DOHH2 (cell line): ENCODE data around the gene PCBP3.

ENCODE experiments used
- H3F3A ChIP-seq: fragments of 200-600 bp; sonication (generic), shearing (Covaris generic); 2 replicates; pipeline ENCODE4 v1.6.0; 2016; ENCODE audit warnings: antibody characterized with exemption, mild to moderate bottlenecking; ENCODE audit not compliant: control insufficient read depth, insufficient read depth
- H3K27ac ChIP-seq: fragments of 200-600 bp; sonication (generic); 2 replicates; pipeline ENCODE4 v1.5.1; 2014; ENCODE audit warnings: low read depth, mild to moderate bottlenecking, low read length, moderate library complexity
- H3K27me3 ChIP-seq: fragments of 200-600 bp; sonication (generic); 2 replicates; pipeline ENCODE4 v1.6.1; 2014; ENCODE audit warnings: mild to moderate bottlenecking, low read length, mixed read lengths; ENCODE audit not compliant: control insufficient read depth
- H3K36me3 ChIP-seq: fragments of 200-600 bp; sonication (generic); 2 replicates; pipeline ENCODE4 v1.6.1; 2014; ENCODE audit warnings: mild to moderate bottlenecking, low read length, moderate library complexity, mixed read lengths; ENCODE audit not compliant: control insufficient read depth
- H3K4me1 ChIP-seq: fragments of 200-600 bp; sonication (generic); 2 replicates; pipeline ENCODE4 v1.6.1; 2014; ENCODE audit warnings: mild to moderate bottlenecking, low read length, mixed read lengths; ENCODE audit not compliant: control insufficient read depth
- H3K4me2 ChIP-seq: fragments of 200-600 bp; sonication (generic); 2 replicates; pipeline ENCODE4 v1.6.0; 2014; ENCODE audit warnings: mild to moderate bottlenecking, low read length, moderate library complexity
- H3K4me3 ChIP-seq: fragments of 200-600 bp; sonication (generic); 2 replicates; pipeline ENCODE4 v1.5.1; 2014; ENCODE audit warnings: mild to moderate bottlenecking, low read length, mixed read lengths
- H3K79me2 ChIP-seq: fragments of 200-600 bp; sonication (generic); 2 replicates; pipeline ENCODE4 v1.6.1; 2014; ENCODE audit warnings: mild to moderate bottlenecking, low read length, mixed read lengths; ENCODE audit not compliant: control insufficient read depth
- H3K9me2 ChIP-seq: fragments of 200-600 bp; sonication (generic); replicated peaks from 2 replicates; pipeline ENCODE4 v1.6.1; 2014; ENCODE audit warnings: mild to moderate bottlenecking, low read length, mixed read lengths; ENCODE audit not compliant: control insufficient read depth
- H3K9me3 ChIP-seq: fragments of 200-600 bp; sonication (generic); 2 replicates; pipeline ENCODE4 v1.6.1; 2014; ENCODE audit warnings: antibody characterized with exemption, low read length, mixed read lengths; ENCODE audit not compliant: control insufficient read depth, insufficient read depth
- H4K20me1 ChIP-seq: fragments of 200-600 bp; sonication (generic); 2 replicates; pipeline ENCODE4 v1.6.0; 2014; ENCODE audit warnings: low read depth, mild to moderate bottlenecking, antibody characterized with exemption, low read length, moderate library complexity; ENCODE audit not compliant: control insufficient read depth, insufficient read depth
- CTCF ChIP-seq: fragments of 200-600 bp; sonication (generic); IDR thresholded peaks from one replicate; pipeline ENCODE4 v1.5.1; 2014; ENCODE audit warnings: antibody characterized with exemption, mild to moderate bottlenecking, low read depth, low read length; ENCODE audit not compliant: poor library complexity, severe bottlenecking
- EZH2phosphoT487 ChIP-seq: fragments of 200-600 bp; sonication (generic); IDR thresholded peaks from 2 replicates; pipeline ENCODE4 v1.6.1; 2017; ENCODE audit warnings: borderline replicate concordance, mild to moderate bottlenecking, antibody characterized with exemption, low read length, moderate library complexity, mixed read lengths

PCBP3 gene

DNA sequence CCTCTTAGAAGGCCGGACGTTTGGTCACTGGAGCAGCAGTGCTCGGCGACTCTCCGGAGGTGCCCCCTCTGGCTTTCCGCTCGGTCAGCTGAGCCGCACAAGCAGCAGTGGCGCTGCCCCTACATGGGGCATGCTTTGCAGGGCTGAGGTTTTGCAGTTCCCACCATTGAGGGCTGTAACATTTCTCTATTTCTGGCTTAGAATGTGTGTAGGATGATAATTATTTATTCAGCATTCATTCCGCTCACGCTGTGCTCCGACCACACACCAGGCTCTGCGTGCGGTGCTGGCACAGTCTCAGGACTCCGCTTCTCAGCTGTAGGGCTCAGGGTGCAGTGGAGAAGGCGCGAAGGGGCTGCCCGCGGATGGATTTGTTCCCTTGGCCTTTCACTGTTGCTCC, 119.5 kb downstream of the PCBP3 start:
- no peaks in the 10 kb centered on the region for H3K36me3 ChIP-seq
- H3K27ac ChIP-seq: no peak overlapping the region
- no peaks in the 10 kb centered on the region for H3K27me3 ChIP-seq
- H3K9me2 ChIP-seq: no peaks in the 10 kb centered on the region
- H3K4me2 ChIP-seq: no peak overlapping the region
- TF ChIP-seq EZH2phosphoT487: no peak
- no peak for TF ChIP-seq CTCF
- H3K4me3 ChIP-seq: no peak overlapping the region
- no peaks in the 10 kb centered on the region for H3K9me3 ChIP-seq
- H4K20me1 ChIP-seq: no peaks in the 10 kb centered on the region
- no peaks in the 10 kb centered on the region for H3K79me2 ChIP-seq
- H3K4me1 ChIP-seq: no peaks in the 10 kb centered on the region
- no peaks in the 10 kb centered on the region for H3F3A ChIP-seq

DNA sequence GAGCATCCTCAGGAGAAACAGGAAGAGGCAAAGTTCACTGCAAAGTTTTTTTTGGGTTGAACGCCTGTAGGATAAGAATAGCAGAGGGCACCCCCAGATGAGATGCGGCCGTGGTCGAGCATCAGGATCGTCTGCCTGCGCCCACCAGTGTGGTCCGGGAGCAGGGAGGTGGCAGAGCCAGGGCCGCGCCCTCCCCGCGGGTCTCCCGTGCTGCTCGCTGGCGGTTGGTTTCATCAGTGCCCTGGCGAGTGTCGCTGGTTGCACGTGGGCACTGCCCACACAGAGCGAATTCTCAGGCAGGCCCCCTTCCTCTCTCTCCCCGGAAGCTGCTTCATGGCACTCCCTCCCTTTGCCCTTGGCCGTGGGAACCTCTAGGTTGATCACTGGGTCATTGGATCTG, 120.0 kb downstream of the PCBP3 start:
- Histone ChIP-seq H3K9me2 (no peaks in the 10 kb centered on the region), H3K4me2 (no peak overlapping the region), H3K27me3 (no peaks in the 10 kb centered on the region), H3K9me3 (no peaks in the 10 kb centered on the region), H3K36me3 (no peaks in the 10 kb centered on the region), H3K27ac (no peak overlapping the region), H3K79me2 (no peaks in the 10 kb centered on the region), H4K20me1 (no peaks in the 10 kb centered on the region), H3K4me3 (no peak overlapping the region), H3K4me1 (no peaks in the 10 kb centered on the region), H3F3A (no peaks in the 10 kb centered on the region)
- TF ChIP-seq EZH2phosphoT487: no peak
- no peak for TF ChIP-seq CTCF

DNA sequence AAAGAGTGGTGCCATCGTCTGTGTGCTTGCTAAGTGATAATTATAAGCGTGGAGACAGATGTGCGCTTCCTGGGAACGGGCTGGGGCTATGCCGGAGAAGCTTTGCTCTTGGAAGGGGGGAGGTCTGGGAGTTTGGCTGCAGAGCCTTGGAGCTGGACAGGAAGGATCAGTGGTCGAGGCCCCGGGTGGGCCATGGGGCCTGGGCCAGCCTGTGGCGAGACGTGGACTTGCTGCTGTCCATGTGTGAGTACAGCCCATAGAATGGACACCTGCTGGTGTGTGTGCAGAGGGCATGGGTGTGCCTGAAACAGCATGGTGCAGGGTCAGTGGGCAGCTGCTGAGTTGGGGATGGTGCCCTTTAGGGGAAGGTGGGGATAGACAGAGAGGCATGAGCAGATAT, 121.3 kb downstream of the PCBP3 start:
- Histone ChIP-seq H3K4me1 (no peaks in the 10 kb centered on the region), H4K20me1 (no peaks in the 10 kb centered on the region), H3F3A (no peaks in the 10 kb centered on the region), H3K27me3 (no peaks in the 10 kb centered on the region), H3K9me2 (no peaks in the 10 kb centered on the region), H3K27ac (no peak overlapping the region), H3K36me3 (no peaks in the 10 kb centered on the region), H3K4me2 (no peak overlapping the region), H3K79me2 (no peaks in the 10 kb centered on the region), H3K9me3 (no peaks in the 10 kb centered on the region), H3K4me3 (no peak overlapping the region)
- TF ChIP-seq CTCF (no peak), EZH2phosphoT487 (no peak)

GRCh38 chr21:45765375-45765774, 121.8 kb downstream of the PCBP3 start:
- no peak overlapping the region for H3K27ac ChIP-seq
- no peaks in the 10 kb centered on the region for H3K9me2 ChIP-seq
- no peaks in the 10 kb centered on the region for H3K27me3 ChIP-seq
- H3F3A ChIP-seq: no peaks in the 10 kb centered on the region
- no peaks in the 10 kb centered on the region for H3K4me1 ChIP-seq
- H3K9me3 ChIP-seq: no peaks in the 10 kb centered on the region
- no peak overlapping the region for H3K4me2 ChIP-seq
- no peaks in the 10 kb centered on the region for H4K20me1 ChIP-seq
- no peak overlapping the region for H3K4me3 ChIP-seq
- TF ChIP-seq EZH2phosphoT487 (no peak), CTCF (no peak)
- no peaks in the 10 kb centered on the region for H3K79me2 ChIP-seq
- H3K36me3 ChIP-seq: no peaks in the 10 kb centered on the region
